GM12878 (cell line): ENCODE results near the gene KRT4. TPM values are rescaled to one million over a fixed set of nuclear protein-coding genes. Genes with fewer than 3 reads are reported as not detected.

ENCODE experiments used
- ATAC-seq: fragments of 200-7000 bp; cut with Tn5 transposase; 3 replicates; pipeline ENCODE4 v1.9.1; 2020; ENCODE audit warnings: mild to moderate bottlenecking, moderate library complexity
- BruUV-seq: library from RNA; stranded (reverse); fragments of 400-500 nt; replicated peaks from 2 replicates; lab custom pipeline; 2021; lab: Mats Ljungman, UMichigan
- CTCF ChIA-PET: fragments of 300-600 bp; sonication (Branson Sonifier 250); formaldehyde crosslinking; extraction: SDS; loops from one replicate; lab custom pipeline; 2021; ENCODE audit warnings: inconsistent platforms; lab: Yijun Ruan, JAX
- POLR2A ChIA-PET: fragments of 350-600 bp; formaldehyde crosslinking; extraction: SDS; loops from one replicate; lab custom pipeline; 2021; ENCODE audit warnings: inconsistent platforms; lab: Charles Lee
- RAD21 ChIA-PET: fragments of 300-600 bp; sonication (Branson Sonifier 250); formaldehyde crosslinking; loops from one replicate; lab custom pipeline; 2023; ENCODE audit warnings: antibody characterized with exemption; ENCODE audit not compliant: unreplicated experiment; lab: Charles Lee
- SMC1A ChIA-PET: fragments of 300-600 bp; sonication (Branson Sonifier 250); formaldehyde crosslinking; loops from one replicate; lab custom pipeline; 2023; ENCODE audit not compliant: unreplicated experiment, uncharacterized antibody; lab: Charles Lee
- DNase-seq: peaks from one replicate; pipeline ENCODE4 v3.0.0-alpha.2; 2011; ENCODE audit warnings: low read depth, low spot score
- FAIRE-seq: peaks from 3 replicates; lab custom pipeline; 2011; peaks lifted over from hg19 to GRCh38; lab: Jason Lieb, UNC
- H2AFZ ChIP-seq: 2 replicates; pipeline ENCODE4 v1.6.0; 2011; ENCODE audit warnings: low read depth, low read length, control low read depth; ENCODE audit not compliant: control insufficient read depth
- H3K27ac ChIP-seq: 2 replicates; pipeline ENCODE4 v1.5.1; 2011; ENCODE audit warnings: control low read depth; ENCODE audit not compliant: control insufficient read depth, insufficient read depth
- H3K27me3 ChIP-seq, 2 experiments: replicated peaks in 1 of 2; 2 replicates each; pipeline versions ENCODE4 v1.6.0 to v1.6.1; 2011; ENCODE audit warnings: low read length in 1 of 2; ENCODE audit not compliant: control insufficient read depth in 2 of 2, insufficient read depth in 2 of 2
- H3K36me3 ChIP-seq, 2 experiments: 2 replicates each; pipeline ENCODE4 v1.5.1; 2011; ENCODE audit warnings: low read length in 1 of 2; ENCODE audit not compliant: control insufficient read depth in 2 of 2, insufficient read depth in 2 of 2
- H3K4me1 ChIP-seq: 2 replicates; pipeline ENCODE4 v1.6.1; 2011; ENCODE audit warnings: mild to moderate bottlenecking, low read length, moderate library complexity, mixed read lengths; ENCODE audit not compliant: control insufficient read depth, insufficient read depth
- H3K4me2 ChIP-seq: 2 replicates; pipeline ENCODE4 v1.6.0; 2011; ENCODE audit warnings: control low read depth; ENCODE audit not compliant: control insufficient read depth, insufficient read depth
- H3K4me3 ChIP-seq: fragments of 200-600 bp; sonication (generic); 2 replicates; pipeline ENCODE4 v1.5.1; 2016
- H3K79me2 ChIP-seq: 2 replicates; pipeline ENCODE4 v1.6.0; 2011; ENCODE audit warnings: low read length; ENCODE audit not compliant: control insufficient read depth, insufficient read depth
- H3K9ac ChIP-seq: 2 replicates; pipeline ENCODE4 v1.8.0; 2011; ENCODE audit warnings: low read length, control low read depth, mixed read lengths; ENCODE audit not compliant: control insufficient read depth, insufficient read depth
- H3K9me3 ChIP-seq: replicated peaks from 3 replicates; pipeline ENCODE4 v1.5.1; 2011; ENCODE audit warnings: mild to moderate bottlenecking, low read length; ENCODE audit not compliant: control insufficient read depth, insufficient read depth
- H4K20me1 ChIP-seq: 2 replicates; pipeline ENCODE4 v1.6.0; 2011; ENCODE audit not compliant: control insufficient read depth, insufficient read depth
- ASH2L ChIP-seq: fragments of 300-600, 200-600 bp; sonication (generic); IDR thresholded peaks from 2 replicates; pipeline ENCODE4 v1.6.1; 2017; ENCODE audit warnings: low read depth, mild to moderate bottlenecking, borderline replicate concordance
- CHD1 ChIP-seq: IDR thresholded peaks from 2 replicates; pipeline ENCODE4 v1.6.1; 2012; ENCODE audit warnings: low read depth, low read length, improper control_type of control experiment
- KLF5 ChIP-seq: fragments of 450-650 bp; IDR thresholded peaks from 2 replicates; pipeline ENCODE4 v1.6.1; 2014; ENCODE audit warnings: mild to moderate bottlenecking; ENCODE audit not compliant: partially characterized antibody
- NKRF ChIP-seq: fragments of 450-650 bp; conservative IDR thresholded peaks from 2 replicates; pipeline ENCODE4 v1.6.1; 2017; ENCODE audit warnings: mild to moderate bottlenecking, moderate library complexity
- RFX5 ChIP-seq: IDR thresholded peaks from 2 replicates; pipeline ENCODE4 v1.6.1; 2011; ENCODE audit warnings: low read depth, low read length, improper control_type of control experiment
- SMAD5 ChIP-seq: IDR thresholded peaks from 2 replicates; pipeline ENCODE4 v1.6.1; 2016; ENCODE audit warnings: antibody characterized with exemption, low read depth
- SMARCA5 ChIP-seq: fragments of 450-650 bp; IDR thresholded peaks from 2 replicates; pipeline ENCODE4 v1.6.1; 2017; ENCODE audit warnings: mild to moderate bottlenecking
- YBX1 ChIP-seq: fragments of 450-650 bp; IDR thresholded peaks from 2 replicates; pipeline ENCODE4 v1.6.1; 2016; ENCODE audit warnings: antibody characterized with exemption
- WGBS: methylation state at CpG from one replicate; pipeline ENCODE4 v1.1.6; 2016; ENCODE audit warnings: low lambda C conversion rate; ENCODE audit not compliant: insufficient replicate concordance, insufficient coverage; ENCODE audit errors: missing lambda C conversion rate; 5-methylcytosine and 5-hydroxymethylcytosine counted together
- in situ Hi-C: fragments of 300-500 bp; cut with MboI; formaldehyde crosslinking; loops from 9 replicates; pipeline ENCODE4 v1.14.3; 2018; ENCODE audit warnings: mixed read lengths
- intact Hi-C: fragments of 100-400 bp; cut with micrococcal nuclease; formaldehyde crosslinking; loops from one replicate; pipeline ENCODE4 v1.14.2; 2022; ENCODE audit not compliant: unreplicated experiment
- polyA plus RNA-seq, 11 experiments: library from polyadenylated mRNA; depleted of rRNA in 4 of 11; unstranded in 6 of 11; stranded (reverse) in 5 of 11; fragments of >200 nt; fragmentation: Nextera tagmentation in 4 of 11; fragmentation: Illumina TruSeq in 1 of 11; extraction: Ambion mirVana in 4 of 11; extraction: Trizol in 1 of 11; gene quantifications; 1 replicate in 1 of 11; 2 replicates in 10 of 11; pipeline versions ENCODE4 v1.2.1 to v1.2.3, GENCODE V29; 2011 to 2016; ENCODE audit warnings: inconsistent platforms in 2 of 11, missing spikeins in 2 of 11, low read depth in 1 of 11
- total RNA-seq, 4 experiments: library from RNA; depleted of rRNA in 3 of 4; stranded (reverse); fragments of >200 nt in 3 of 4; fragmentation: Illumina TruSeq in 1 of 4; extraction: Trizol in 1 of 4; gene quantifications; 2 replicates each; pipeline versions ENCODE4 v1.2.1 to v1.2.3, GENCODE V29; 2013 to 2021

Gene KRT4
- total and polyA plus RNA-seq, 10 of the 15 experiments (the other 5 are each of a cell fraction or from before 2014, with no cell fraction given) = not detected

GRCh38 chr12:52837781-52838608 is 24.1 kb upstream of the KRT4 start:
- Histone ChIP-seq H3K27ac (no peak overlapping the region), H3K4me3 (no peak overlapping the region), H3K4me2 (no peak overlapping the region), H3K4me1 (no peaks in the 10 kb centered on the region), H3K36me3 (no peaks in the 10 kb centered on the region), H3K9me3 (no peaks in the 10 kb centered on the region), H4K20me1 (no peaks in the 10 kb centered on the region), H3K79me2 (no peaks in the 10 kb centered on the region), H3K9ac (no peak overlapping the region), H2AFZ (no peak overlapping the region), H3K27me3 (peaks cover 5 to 7% of the 10 kb centered on the region in 2 experiments; a peak in 3 of 4 replicates)
- RAD21 ChIA-PET = no interaction called here
- intact Hi-C loops = no loop called here
- SMC1A ChIA-PET = no interaction called here
- FAIRE-seq (no peak), DNase-seq (no peak), ATAC-seq (no peak)
- WGBS = 20% methylated on average over 6 of the region's 6 CpGs
- CTCF ChIA-PET = interaction anchor here (1.5 kb wide), 1 partner anchor 33 kb away, joined by 3 read pairs; no protein-coding TSS in a partner anchor
- in situ Hi-C loops = no loop called here
- BruUV-seq = no TSS peak
- no peak for TF ChIP-seq YBX1
- TF ChIP-seq ASH2L = no peak
- TF ChIP-seq NKRF = no peak
- TF ChIP-seq SMARCA5 = no peak
- no peak for TF ChIP-seq RFX5
- TF ChIP-seq SMAD5 = no peak
- no peak for TF ChIP-seq KLF5
- TF ChIP-seq CHD1 = no peak
- POLR2A ChIA-PET = no interaction called here
